ENCODE data around the gene KCNT2.

- TF ChIP-seq CTCF (IDR thresholded peaks at IDR 0.05), result no peak
- no peak for TF ChIP-seq POLR2A (IDR thresholded peaks at IDR 0.05)
These were observed 378.7 kb downstream of the KCNT2 start for GRCh38 chr1:196229546-196229945.

Measured in thyroid gland (tissue), 4 donors.